Activated T-helper 1 cell treated with Interleukin-2 at 50 U/mL for 16 hours (primary cell): ENCODE measurements around the gene NXPH4.

Experiments used
- DNase-seq: peaks from one replicate; pipeline ENCODE4 v3.0.0-alpha.2; 2020; ENCODE audit warnings: low read depth

NXPH4 gene

DNA sequence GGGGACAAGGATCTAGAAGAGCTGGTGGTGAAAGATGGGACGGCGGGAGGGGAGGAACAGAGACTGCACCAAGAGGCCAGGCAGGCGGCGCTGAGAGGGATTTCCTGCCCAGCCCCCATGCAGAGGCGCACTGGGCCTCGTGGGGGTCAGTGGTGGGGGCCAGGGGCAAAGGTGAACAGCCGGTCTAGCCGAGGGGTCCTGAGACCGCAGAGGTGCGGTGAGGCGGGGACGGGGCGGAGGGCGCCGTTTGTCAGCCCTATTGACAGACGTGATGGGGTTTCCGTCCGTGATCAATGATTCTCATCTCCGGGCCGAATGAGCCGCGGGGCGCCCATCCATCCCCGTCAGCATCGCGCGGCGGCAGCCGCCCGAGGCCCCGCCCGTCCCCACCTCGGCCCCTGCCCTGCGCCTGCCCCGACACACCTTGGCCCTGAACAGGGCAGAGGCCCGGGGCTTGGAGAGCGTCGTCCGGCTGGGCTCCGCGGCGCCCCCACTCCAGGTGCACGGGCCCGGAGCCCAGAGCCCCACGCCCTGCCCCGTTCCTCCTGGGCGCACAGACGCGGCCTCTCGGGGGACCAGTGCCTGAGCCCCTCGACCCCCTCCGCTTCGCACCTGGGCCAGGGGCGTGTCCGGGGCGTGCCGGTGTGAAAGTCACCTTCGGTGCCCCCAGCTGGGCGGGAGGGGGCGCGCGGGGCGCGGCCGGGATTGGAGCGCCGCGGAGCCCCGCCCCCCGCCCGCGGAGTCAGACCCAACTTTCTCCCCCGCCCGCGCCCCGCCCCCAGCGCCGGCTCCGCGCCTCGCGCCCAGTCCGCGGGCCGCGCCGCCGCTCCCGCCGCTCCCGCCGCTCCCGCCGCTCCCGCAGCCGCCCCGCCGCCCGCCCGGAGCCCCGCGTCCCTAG is at the start of gene NXPH4:
Gene NXPH4 (plus strand): TSS at position 781 of the 898 bp plus-strand sequence. CDS start 176 bp downstream, outside the sequence.
- DNase-seq: peak; percentile 42

GRCh38 chr12:57166971-57167371 is 49.6 kb upstream of the NXPH4 start:
- DNase-seq: no peak

DNA sequence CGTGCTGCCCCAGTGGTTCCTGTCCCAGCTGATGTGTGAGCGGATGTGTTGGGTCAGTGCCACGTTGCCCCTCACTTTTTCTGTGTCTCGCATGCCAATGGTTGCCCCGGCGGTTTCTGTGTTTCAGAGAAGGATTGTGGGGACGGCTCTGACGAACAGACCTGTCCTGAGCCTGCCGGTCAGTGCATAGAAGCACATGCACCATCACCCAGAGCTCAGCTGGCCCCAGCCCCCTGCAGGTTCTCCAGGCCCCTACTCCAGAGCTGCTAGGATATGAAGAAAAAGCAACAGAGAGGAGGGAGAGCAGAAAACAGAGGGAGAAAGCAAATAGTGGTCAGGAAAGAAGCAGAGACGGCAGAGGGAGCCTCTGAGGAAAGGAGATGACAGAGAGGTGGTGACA is 48.5 kb upstream of the NXPH4 start:
- no peak for DNase-seq

DNA sequence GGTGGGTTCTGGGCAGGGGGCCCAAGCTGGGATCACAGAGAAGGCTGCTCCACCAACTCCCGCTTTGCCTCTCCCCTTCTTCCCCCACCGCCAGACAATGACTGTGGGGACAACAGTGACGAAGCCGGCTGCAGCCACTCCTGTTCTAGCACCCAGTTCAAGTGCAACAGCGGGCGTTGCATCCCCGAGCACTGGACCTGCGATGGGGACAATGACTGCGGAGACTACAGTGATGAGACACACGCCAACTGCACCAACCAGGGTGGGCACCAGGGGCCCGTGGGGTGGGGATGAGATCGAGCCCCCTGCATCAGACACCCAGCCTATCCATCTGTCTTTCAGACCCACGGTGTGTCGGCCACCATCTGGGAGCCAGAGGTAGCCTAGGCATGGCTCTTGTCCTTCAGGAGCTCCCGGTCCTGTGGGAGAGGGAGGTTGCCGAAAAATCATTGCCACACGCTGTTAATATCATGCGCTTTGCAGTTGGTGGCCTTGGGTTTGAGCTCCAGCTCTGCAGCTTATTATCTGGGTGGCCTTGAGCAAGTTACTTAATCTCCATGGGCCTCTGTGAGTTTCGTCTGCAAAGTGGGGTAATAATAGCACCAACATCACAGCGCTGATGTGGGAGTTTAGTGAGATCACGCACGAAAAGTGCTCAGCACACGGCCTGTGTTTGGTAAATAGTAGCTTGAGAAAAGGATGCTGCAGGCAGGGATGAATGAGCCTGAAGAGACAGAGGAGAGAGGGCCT is 47.4 kb upstream of the NXPH4 start:
- DNase-seq: no peak

GRCh38 chr12:57169969-57170368 is 46.6 kb upstream of the NXPH4 start:
- DNase-seq: no peak

DNA sequence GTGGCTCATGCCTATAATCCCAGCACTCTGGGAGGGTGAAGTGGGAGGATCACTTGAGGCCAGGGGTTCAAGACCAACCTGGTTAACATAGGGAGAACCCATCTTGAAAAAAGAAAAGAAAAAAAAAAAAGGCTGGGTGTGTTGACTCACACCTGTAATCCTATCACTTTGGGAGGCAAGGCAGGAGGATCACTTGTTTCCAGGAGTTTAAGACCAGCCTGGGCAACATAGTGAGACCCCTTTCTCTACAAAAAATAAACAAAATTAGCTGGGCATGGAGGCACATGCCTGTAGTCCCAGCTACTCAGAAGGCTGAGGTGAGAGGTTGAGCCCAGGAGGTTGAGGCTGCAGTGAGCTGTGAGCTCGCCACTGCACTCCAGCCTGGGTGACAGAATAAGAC is 46.2 kb upstream of the NXPH4 start:
- DNase-seq: no peak

DNA sequence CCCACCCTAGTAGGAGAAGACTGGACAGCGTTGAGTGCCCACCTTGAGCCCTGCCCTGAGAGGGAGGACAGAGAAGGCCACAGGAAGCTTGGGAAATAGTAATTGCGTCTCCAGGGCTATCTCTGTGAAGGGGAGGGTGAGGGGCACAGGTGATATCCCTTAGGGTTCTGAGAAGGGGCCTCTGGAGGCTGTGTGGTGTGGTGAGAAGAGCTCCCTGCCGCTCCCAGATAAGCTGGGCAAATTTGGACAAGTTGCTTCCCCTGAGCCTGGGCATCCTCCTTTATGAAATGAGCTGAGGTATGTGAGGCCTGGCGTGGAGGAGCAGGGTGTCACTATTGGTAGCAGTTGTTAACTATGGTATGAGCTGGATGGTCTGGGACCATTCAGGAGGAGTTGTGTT is 45.7 kb upstream of the NXPH4 start:
- no peak for DNase-seq

DNA sequence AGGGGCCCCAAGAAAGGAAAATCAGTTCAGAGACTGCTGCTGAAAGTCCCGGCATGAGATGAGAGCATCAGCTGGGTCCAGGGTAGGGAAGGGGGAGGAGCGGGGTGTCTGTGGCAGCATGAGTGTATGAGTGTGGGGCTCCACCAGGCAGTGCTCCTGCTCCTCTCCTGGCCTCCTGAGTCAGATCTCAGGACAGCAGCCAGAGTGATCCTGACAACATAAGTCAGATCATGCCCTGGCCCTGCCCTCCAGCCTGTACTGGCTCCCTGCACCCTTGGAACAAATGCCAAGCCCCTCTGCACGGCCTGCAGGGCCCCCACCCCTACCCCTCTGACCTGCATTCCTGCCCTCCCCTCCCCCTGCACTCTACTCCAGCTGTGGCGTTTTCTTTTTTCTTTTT is 44.9 kb upstream of the NXPH4 start:
- DNase-seq: no peak

DNA sequence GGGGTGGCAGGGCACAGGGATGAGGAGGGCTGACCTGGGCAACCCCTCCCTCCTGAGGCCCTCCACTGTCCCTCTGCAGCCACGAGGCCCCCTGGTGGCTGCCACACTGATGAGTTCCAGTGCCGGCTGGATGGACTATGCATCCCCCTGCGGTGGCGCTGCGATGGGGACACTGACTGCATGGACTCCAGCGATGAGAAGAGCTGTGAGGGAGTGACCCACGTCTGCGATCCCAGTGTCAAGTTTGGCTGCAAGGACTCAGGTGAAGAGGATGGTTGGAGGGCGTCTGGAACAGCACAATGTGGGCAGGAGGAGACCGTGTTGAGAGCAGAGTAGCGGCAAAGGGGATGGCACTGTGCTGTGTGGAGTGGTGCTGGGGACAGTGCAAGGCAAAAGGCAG is 43.5 kb upstream of the NXPH4 start:
- DNase-seq: no peak

DNA sequence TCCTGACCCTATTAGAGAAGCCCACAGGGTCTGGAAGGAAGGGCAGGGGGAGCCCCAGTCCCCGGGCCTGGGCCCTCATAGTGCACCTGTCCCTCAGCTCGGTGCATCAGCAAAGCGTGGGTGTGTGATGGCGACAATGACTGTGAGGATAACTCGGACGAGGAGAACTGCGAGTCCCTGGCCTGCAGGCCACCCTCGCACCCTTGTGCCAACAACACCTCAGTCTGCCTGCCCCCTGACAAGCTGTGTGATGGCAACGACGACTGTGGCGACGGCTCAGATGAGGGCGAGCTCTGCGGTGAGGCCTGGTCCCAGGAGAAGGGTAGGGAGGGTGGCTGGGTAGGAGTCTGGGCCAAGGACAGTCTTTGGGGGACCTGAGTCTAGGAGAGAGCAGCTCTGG is 42.9 kb upstream of the NXPH4 start:
- no peak for DNase-seq

DNA sequence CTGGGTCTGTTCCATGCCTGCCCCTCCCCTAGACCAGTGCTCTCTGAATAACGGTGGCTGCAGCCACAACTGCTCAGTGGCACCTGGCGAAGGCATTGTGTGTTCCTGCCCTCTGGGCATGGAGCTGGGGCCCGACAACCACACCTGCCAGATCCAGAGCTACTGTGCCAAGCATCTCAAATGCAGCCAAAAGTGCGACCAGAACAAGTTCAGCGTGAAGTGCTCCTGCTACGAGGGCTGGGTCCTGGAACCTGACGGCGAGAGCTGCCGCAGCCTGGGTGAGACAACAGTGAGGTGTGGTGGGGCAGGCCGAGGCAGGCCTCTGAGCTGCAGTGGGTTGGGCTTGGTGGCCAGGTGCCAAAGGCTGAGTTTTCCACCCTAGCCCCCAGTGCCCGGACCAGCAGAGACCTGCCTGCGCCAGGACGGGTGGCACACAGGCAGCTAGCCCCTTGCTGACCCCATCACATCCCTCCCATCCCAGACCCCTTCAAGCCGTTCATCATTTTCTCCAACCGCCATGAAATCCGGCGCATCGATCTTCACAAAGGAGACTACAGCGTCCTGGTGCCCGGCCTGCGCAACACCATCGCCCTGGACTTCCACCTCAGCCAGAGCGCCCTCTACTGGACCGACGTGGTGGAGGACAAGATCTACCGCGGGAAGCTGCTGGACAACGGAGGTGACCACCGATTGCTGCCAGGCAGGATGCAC is 41.0 kb upstream of the NXPH4 start:
- peak; percentile 14 for DNase-seq

- DNase-seq: no peak
Measured at GRCh38 chr12:57176139-57176477, 40.5 kb upstream of the NXPH4 start.

- DNase-seq: no peak
Measured at GRCh38 chr12:57176846-57177245, 39.7 kb upstream of the NXPH4 start.

GRCh38 chr12:57177354-57177753 is 39.2 kb upstream of the NXPH4 start:
- no peak for DNase-seq

DNA sequence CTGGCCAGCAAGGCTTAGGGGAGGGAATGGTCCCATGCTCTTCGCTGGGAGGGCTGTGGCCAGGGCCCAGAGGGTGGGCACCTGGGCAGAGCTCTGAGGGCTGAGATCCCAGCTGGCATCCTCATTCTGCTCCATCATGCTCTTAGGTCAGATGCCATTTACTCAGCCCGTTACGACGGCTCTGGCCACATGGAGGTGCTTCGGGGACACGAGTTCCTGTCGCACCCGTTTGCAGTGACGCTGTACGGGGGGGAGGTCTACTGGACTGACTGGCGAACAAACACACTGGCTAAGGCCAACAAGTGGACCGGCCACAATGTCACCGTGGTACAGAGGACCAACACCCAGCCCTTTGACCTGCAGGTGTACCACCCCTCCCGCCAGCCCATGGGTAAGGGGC is 38.4 kb upstream of the NXPH4 start:
- no peak for DNase-seq

DNA sequence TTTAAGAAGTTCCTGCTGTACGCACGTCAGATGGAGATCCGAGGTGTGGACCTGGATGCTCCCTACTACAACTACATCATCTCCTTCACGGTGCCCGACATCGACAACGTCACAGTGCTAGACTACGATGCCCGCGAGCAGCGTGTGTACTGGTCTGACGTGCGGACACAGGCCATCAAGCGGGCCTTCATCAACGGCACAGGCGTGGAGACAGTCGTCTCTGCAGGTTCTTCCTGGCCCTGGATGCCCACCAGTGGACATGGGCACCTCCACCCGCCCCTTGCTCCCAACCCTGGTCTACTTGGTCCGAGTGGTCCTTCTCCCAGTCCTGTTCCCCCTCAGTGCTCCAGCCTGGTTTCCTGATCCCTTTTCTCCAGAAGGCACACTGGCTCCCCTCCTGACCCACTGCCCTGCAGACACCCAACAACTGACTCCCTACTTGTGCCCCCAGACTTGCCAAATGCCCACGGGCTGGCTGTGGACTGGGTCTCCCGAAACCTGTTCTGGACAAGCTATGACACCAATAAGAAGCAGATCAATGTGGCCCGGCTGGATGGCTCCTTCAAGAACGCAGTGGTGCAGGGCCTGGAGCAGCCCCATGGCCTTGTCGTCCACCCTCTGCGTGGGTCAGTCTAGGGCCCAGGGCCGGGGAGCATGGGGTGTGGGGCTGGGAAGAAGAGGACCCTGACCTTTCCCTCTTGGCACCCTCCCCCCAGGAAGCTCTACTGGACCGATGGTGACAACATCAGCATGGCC is 37.1 kb upstream of the NXPH4 start:
- no peak for DNase-seq

GRCh38 chr12:57180321-57180989 is 36.1 kb upstream of the NXPH4 start:
- no peak for DNase-seq

DNA sequence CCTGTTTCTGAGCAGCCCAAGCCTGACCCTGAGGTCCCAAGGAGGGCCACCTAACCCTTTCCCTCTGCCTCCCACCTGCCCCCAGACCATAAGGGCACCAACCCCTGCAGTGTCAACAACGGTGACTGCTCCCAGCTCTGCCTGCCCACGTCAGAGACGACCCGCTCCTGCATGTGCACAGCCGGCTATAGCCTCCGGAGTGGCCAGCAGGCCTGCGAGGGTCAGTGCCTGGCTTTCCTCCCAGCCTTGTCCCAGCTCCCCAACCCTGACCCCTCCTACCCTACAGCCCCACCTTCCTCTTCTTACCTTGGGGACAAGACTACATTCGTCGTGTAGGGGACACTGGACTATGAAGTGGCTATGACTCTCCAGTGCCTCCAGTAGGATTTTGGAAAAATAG is 35.5 kb upstream of the NXPH4 start:
- DNase-seq: no peak

- no peak for DNase-seq
Measured at GRCh38 chr12:57181561-57182155, 34.9 kb upstream of the NXPH4 start.

DNA sequence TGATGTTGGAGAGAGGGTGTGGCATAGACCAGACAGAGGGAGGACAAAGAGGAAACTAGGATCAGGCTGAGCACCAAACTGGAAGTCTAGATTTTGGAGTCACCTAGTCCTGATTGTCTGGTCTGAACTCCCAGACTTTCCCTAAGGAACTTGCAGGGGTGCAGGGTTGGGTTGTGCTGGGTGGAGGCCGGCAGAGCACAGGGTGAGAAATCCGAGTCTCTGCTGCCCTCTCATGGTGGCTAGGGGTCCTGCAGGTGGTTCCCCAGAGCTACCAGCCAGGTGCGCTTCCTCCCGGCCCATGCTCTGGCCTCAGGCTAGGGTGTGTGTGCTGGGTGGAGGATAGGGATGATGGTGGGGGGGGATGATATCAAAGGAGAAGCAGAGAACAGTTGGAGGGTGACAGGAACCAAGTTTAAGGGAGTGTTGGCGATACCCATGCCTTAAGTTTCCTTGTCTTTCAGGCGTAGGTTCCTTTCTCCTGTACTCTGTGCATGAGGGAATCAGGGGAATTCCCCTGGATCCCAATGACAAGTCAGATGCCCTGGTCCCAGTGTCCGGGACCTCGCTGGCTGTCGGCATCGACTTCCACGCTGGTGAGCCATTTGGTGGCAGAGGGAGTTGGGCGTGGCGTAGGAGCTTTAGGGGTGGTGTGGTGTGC is 33.5 kb upstream of the NXPH4 start:
- peak; percentile 63 for DNase-seq
